NK-92 (cell line): ENCODE results near the gene CT47A7.
"Not testable (repeated sequence)": the region's sequence is repeated elsewhere in the genome, so short reads cannot be mapped to it uniquely, and the experiment has no call there.

Experiments
- DNase-seq: peaks from one replicate; lab custom pipeline; 2025; ENCODE audit not compliant: unreplicated experiment; lab: John Stamatoyannopoulos, UW

The CT47A7 gene

DNA sequence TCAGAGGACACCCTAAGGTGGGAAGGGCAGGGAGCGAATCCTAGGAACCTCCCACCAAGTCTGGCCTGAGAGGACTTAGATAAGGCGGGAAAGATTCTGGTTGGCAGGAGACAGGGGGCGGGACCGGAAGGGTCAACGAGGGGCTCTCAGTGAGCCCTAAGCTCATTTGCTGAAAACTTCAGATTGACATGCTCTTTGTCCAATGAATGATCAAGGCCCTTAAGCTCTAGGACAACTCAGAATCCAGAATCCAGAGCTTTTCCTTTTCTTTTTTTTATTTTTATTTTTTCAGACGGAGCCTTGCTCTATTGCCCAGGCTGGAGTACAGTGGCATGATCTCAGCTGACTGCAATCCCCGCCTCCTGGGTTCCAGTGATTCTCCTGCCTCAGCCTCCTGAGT, at the start of gene CT47A7:
Gene CT47A7, minus strand, starts transcription at position 101 of the 400 bp plus-strand sequence. CDS start 255 bp downstream, outside the sequence.
- DNase-seq: not testable (repeated sequence)

DNA sequence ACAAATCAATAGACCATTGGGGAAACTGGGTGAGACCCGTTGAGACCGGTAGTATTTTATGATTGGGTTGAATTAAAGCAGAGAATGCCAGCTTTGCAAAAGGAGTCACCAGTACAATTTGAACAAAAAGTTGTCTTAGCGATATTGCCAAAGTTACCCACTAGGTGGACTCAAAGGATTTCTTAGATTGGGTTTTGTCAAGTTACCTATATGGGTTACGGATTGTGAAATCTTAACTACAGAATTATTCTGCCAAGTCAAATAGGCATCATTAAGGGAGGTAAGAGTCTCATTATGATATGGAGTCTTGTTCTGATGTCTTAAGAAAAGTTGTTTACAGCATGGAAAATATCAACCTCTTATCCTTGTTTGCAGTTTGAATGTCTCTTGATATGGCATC, 44.2 kb upstream of the CT47A7 start:
- DNase-seq: no peak

DNA sequence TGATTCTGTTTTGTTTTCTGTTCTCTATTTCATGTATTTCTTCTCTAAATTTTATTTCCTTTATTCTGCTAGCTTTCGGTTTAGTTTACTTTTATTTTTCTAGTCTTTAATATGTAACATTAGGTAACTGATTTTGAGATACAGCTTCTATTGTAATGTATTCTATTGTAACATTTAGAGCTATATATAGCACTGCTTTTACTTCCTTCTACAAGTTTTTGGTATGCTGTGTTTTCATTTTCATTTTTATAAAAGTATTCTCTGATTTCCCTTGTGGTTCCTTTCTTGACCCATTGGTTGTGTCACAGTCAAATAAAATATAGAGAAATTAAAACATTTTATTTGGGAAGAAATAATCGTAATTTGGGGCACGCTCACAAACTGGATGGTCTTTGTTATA, 43.0 kb upstream of the CT47A7 start:
- no peak for DNase-seq

DNA sequence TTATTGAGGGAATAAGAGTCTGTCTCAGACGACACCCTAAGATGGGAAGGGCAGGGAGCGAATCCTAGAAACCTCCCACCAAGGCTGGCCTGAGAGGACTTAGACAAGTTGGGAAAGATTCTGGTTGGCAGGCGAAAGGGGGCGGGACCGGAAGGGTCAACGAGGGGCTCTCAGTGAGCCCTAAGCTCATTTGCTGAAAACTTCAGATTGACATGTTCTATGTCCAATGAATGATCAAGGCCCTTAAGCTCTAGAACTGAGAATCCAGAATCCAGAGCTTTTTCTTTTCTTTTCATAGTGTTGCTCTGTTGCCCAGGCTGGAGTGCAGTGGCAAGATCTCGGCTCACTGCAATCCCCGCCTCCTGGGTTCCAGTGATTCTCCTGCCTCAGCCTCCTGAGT, 29.3 kb upstream of the CT47A7 start, which contains the start of gene CT47A1:
Gene CT47A1, minus strand, starts transcription at position 101 of the 400 bp plus-strand sequence. CDS start 231 bp downstream, outside the sequence.
- not testable (repeated sequence) for DNase-seq
